ENCODE results near the gene GOLGA6L2.
"Not testable (repeated sequence)": the region's sequence is repeated elsewhere in the genome, so short reads cannot be mapped to it uniquely, and the experiment has no call there.

The GOLGA6L2 gene, protein sequence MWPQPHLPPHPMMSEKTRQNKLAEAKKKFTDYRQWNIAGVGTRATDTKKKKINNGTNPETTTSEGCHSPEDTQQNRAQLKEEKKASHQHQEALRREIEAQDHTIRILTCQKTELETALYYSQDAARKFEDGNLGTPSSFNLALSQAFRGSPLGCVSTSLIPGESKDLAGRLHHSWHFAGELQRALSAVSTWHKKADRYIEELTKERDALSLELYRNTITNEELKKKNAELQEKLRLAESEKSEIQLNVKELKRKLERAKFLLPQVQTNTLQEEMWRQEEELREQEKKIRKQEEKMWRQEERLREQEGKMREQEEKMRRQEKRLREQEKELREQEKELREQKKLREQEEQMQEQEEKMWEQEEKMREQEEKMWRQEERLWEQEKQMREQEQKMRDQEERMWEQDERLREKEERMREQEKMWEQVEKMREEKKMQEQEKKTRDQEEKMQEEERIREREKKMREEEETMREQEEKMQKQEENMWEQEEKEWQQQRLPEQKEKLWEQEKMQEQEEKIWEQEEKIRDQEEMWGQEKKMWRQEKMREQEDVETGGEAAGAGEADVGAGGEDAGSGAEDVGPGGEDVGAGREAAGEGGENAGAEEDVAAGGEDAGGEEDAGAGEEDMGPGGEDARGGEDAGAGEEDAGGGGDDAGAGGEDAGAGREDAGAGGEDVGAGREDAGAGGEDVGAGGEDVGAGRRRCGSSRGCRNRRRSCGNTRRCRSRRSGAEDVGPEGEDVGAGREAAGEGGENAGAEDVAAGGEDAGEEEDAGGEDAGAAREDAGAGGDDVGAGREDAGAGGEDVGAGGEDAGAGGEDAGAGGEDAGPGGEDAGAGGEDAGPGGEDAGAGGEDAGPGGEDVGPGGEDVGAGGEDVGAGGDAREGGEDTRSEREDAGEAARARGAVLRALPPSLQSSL

DNA sequence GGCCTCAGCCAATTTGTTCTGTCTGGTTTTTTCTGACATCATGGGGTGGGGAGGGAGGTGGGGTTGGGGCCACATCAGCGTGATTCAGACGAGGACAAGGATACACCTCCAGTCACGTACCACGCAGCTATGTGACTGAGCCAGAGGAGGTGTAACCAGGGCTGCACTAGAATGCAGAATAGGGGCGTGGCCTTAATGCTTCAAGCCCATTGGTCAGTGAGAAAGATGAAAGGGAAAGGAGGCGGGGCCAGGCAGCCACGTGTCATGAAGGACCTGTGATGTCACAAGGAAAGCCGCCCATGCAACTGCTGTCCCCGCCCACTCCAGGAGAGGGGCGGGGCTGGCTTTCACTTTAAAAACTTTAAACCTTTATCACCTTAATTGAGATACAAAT lies at the start of gene GOLGA6L2:
Gene GOLGA6L2 (minus strand): TSS at position 137 of the 394 bp plus-strand sequence. CDS start 62 bp downstream, at position 75.
- DNase-seq: no peak

DNA sequence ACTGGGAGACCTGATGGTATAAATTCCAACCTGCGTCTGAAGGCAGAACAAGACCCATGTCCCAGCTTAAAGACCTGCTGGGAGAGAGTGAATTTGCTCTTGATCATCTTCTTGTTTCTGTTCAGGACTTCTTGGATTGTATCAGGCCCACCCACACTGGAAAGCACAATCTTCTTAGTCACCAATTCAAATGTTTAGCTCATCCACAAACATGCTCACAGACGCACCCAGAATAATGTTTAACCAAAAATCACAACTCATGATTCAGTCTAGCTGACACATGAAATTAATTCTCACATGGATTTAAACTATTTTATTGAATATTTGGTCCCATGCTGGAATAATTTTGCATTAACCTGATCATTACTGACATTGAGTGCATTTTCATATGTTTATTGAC lies 37.8 kb upstream of the GOLGA6L2 start:
- DNase-seq: no peak

DNA sequence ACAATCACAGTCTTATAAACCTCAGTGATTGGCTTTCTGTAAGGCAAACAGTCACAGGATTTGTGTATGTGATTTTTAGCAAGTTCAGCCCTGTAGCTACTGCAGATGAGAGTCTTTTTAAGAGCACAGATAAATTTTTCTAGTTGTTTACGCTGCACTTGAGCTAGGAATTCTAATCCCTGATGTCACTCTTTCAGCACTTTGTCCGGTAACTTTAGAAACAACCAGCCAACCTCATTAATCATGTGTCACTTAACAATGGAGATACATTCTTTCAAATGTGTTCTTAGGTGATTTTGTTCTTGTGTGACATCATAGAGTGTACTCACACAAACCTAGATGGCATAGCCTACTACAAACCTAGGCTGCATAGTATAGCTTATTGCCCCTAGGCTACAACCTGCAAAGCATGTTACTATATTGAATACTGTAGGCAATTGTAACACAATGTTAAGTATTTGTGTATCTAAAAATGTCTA lies 36.8 kb upstream of the GOLGA6L2 start:
- no peak for DNase-seq

DNA sequence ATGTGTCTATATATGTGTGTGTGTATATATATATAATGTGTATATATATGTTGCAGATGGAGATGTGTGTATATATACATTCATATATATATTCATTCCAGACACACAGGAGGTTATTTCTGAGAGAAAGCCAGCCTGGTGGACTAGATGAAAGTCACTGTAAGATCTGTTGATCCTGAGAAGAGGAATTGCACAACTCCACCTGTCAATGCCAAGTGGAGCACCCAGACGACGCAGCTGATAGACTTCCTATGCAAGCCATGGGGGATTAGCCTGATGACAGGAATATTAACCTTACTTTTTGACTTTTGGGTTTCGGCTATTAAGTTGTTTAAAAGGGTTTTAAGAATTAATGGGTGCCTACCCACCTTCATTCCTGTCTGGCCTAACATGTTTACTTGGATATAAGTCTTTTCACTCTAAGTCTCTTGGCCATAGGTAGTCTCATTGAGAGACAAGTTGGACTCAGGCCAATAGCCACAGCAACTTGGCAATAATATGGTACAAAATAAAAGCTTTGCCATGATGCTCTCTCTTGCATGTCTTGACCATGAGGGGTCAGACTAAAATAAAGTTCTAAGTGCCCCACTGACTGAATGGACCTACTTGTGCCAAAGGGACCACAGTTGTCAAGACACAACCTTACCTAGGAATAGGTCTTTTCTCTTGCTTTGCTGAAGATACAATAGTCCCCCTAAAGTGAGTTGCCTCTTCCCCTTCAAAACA lies 35.9 kb upstream of the GOLGA6L2 start:
- no peak for DNase-seq

DNA sequence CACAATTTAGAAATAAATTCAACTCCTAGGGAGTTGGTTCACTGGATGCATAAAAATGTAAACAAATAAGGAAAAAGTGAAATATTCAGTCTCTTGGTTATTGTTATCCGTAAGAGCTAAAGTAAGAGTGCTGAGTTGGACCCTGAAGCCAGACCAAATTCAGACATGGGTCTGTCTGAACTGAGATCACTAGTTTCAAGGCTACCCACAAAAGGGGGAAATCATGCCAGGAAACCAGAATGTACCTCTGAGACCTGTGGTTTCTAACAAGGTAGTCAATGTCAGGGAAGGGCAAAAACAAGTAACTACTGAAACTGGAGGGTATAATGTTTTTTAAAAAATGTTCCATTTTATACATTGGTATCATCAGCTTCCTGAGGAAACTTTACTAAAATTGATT lies 35.2 kb upstream of the GOLGA6L2 start:
- DNase-seq: no peak

DNA sequence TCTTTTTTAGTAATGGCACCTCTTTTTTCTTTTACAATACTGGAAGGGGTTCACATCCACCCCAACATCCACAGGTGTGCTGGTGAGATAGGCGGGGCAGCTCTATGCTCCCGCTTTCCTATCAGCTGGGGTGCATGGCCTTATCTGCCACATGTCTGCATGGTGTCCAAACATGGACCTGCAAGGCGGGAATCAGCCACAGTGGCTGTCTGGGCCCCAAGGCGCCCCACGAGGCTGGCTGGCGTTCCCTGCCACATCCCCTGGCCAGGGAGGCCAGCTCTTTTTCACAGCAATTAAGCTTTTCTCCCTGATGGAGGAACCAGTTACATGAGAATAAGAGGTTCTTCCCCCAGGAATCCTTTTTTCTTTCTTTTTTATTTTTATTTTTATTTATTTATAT lies 30.9 kb upstream of the GOLGA6L2 start:
- DNase-seq: no peak

DNA sequence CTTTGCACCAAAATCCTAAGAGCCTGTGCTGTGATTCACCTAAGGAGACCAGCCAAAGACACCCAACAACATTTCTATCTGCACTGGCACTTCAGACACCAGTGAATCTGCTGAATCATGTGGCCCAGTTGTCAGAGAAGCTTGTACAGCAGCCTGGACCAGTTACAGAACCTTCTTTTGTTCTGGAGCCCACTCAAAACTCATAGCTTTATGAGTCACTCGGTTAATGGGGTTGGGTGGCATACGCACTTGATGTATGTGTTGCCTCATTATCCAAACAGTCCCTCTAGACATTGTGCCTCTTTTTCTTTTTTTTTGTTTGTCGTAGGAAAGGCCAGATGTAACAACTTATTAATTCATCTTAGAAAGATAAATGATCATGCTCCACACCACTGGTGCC lies 25.6 kb upstream of the GOLGA6L2 start:
- no peak for DNase-seq

DNA sequence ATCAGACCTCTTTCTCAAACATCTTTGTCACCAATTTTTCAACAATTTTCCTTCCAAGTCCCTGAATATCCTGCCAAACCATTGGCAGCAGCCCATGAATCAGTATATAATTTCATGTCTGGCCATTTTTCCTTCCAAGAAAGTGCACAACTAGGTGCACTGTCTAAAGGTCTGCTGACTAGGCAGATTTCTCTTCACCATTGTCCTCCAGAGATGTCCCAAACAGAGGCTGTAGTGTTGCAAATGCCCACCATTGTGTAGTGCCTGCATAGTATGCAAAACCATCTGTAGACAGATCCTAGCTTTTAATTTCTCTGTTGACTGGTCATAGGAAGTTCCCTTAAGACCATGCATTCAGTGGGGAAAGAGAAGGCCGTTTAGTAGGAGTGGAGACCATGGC lies 25.0 kb upstream of the GOLGA6L2 start:
- no peak for DNase-seq

DNA sequence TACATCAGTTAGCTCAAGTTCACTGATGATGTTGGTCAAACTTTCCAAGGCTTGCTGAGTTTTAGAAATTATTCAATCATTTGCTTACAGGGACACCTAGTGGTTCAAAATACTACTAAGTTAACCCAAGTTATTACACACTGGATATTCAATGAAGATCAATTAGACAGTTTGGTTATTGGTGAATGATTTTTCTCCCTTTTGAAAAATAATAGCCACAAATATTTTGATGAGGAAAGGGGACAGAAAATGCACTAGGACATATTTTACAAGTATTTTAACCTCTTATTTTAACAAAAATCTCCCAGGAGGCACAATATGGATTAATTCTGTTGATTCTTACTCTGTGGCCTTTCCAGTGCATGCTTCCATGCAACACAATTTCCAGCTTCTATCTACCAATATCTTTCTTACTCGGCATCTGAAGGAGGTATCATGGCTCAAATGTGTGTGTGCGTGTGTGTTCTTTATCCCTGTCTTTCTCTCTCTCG lies 20.1 kb upstream of the GOLGA6L2 start:
- DNase-seq: no peak

DNA sequence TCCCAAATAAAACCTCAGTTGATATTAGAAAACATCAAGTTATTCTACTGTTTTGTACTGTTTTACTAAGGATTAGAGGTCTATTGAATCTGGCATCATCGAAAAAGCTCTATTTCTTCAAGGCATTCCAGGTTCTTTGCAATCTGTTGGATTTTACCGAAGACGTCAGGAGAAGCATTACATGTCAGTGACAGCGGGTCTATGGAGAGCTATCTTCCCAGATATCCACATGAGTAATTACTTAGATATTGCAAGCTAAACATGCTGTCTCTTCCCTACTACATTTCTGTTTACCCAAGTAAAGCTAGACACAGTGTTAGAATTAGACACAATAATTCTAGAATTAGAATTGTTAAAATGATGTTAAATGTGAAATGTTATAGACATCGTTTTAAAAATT lies 10.8 kb upstream of the GOLGA6L2 start:
- DNase-seq: no peak

DNA sequence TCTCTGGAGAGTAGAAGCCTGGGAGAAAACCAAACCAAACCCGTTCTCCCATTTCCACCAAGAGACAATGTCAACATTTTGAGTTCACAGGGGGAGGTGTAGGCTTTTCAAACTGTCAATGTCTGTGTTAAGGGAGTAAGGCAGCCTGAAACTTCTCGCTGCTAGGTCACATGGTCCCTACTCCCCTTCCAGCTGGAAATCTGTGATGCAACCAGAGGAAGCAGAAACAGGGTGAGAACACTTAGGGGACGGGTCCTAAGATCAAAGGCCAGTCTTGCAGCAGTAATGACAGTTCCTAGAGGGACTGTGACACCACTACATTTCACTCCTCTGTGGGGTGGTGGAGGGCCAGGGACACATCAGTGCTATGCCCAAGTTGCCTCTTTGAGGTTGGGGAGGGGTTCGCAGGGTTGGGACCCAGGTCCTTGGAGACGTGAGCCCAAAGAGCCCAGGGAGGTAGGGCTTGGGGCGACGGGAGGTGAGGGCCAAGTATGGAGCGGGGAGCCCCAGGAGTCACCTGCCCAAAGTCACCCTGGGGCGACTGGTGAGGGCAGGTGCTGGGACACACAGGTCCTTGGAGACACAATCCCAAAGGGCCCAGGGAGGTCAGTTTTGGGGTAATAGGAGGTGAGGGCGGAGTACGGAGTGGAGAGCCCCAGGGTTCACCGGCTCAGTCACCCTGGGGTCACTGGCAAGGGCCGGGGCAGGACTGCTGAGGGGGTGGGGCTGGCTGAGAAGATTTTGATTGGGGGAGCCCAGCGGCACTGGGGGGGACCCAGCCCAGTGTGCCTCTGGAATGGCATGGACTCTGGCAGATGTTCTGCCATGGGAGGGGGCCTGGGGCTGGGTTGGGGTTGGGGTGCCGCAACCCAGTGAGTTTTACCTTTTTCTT lies 582 bp downstream of the GOLGA6L2 start:
- no peak for DNase-seq

DNA sequence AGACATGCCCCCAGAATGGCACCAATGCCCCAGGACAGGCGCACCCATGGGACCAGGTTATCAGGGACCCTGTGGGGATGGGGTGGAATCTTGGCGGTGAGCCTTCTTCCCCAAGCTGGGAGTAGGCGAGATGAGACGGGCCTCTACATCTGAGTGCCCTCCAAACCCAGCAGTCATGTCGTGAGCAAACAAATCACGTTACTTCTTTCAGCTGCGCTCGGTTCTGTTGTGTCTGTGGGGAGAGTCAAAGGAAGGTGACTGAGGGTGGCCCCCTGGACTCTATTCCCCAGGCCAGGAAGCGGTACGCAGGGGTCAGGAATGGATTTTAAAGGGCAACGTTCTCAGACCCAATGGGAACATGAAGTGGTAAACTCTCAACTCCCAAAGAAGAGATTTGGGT lies 2.8 kb downstream of the GOLGA6L2 start:
- no peak for DNase-seq

DNA sequence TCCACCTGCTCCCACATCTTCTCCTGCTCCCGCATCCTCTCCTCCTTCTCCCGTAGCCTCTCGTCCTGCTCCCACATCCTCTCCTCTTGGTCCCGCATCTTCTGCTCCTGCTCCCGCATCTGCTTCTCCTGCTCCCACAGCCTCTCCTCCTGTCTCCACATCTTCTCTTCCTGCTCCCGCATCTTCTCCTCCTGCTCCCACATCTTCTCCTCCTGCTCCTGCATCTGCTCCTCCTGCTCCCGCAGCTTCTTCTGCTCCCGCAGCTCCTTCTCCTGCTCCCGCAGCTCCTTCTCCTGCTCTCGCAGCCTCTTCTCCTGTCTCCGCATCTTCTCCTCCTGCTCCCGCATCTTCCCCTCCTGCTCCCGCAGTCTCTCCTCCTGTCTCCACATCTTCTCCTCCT lies 5.8 kb downstream of the GOLGA6L2 start:
- DNase-seq: no peak

DNA sequence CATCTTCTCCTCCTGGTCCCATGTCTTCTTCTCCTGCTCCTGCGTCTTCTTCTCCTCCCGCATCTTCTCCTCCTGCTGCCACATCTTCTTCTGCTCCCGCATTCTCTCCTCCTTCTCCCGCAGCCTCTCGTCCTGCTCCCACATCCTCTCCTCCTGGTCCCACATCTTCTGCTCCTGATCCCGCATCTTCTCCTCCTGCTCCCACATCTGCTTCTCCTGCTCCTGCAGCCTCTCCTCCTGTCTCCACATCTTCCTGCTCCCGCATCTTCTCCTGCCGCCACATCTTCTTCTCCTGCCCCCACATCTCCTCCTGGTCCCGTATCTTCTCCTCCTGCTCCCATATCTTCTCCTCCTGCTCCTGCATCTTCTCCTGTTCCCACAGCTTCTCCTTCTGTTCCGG lies 6.4 kb downstream of the GOLGA6L2 start:
- no peak for DNase-seq

DNA sequence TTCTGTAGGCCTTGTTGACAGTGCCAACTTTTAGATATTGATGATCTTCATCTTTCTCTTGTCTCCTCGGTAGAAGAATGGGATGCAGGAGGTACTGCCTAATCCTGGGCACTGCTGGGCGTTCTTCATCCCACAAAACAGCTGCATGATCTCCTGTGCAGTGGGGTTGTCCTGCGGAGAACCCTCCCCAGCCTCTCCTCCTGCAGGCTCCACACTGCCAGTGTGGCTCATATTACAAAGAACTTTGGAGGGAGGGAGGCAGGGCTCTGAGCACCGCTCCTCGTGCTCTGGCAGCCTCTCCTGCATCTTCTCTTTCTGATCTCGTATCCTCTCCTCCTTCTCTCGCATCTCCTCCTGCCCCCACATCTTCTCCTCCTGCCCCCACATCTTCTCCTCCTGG lies 7.5 kb downstream of the GOLGA6L2 start:
- no peak for DNase-seq

DNA sequence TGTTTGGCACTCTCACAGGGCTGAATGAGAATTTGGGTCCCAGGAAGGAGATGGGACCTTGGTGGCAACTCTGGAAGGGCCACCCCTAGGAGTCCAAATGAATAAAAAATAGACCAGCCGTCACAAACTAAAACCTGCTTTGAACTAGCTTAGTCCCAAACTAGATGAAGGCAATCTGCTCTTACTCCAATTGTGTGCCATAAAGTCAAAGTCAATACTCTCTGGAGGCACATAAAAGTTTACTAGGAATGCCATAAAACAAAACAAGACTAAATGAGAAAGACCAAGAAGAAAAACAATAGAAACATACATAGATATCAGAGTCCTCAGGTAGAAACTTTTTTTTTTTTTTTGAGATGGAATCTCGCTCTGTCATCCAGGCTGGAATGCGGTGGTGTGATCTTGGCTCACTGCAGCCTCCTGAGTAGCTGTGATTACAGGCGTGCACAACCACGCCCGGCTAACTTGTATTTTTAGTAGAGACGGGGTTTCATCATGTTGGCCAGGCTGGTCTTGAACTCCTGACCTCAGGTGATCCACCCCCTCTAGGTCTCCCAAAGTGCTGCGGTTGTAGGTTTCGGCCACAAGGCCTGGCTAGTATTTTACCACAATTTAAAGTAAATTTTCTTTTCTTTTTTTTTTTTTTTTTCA lies 8.1 kb downstream of the GOLGA6L2 start:
- DNase-seq: no peak

DNA sequence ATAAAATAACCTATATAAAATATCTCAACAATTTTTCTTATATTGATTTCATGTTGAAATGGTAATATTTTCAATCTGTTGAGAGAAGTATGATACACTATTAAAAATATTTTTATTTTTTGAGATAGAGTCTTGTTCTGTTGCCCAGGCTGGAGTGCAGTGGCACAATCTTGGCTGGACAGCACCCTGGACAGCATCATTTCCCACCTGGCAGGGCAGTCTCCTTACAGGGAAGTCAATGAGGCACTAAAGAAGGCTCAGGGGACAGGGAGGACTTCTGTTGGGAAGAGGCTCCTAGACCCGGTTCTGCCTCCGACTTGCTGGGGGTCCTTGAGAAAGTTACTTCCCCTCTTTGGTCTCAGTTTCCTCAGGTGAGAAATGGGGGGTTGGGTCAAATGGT lies 9.4 kb downstream of the GOLGA6L2 start:
- no peak for DNase-seq

DNA sequence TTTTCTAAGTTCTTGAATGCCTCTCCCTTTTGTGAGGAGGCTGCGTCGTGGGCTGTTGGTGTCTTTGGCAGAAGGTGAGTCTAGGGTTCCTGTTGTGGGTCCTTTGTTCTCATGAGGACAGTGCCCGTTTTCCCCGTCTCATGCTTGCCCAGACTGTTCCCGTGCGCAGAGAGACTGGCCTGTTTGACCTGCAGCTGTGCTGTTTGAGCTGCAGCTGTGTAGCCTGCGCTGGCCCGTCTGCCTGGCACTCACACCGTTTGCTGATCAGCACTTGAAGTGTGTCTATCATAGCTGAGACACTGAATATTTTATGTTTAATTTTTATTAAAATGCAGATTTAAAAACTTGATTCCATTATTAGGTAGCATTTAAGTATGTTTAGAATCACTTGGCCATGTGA lies 9.9 kb downstream of the GOLGA6L2 start:
- no peak for DNase-seq

DNA sequence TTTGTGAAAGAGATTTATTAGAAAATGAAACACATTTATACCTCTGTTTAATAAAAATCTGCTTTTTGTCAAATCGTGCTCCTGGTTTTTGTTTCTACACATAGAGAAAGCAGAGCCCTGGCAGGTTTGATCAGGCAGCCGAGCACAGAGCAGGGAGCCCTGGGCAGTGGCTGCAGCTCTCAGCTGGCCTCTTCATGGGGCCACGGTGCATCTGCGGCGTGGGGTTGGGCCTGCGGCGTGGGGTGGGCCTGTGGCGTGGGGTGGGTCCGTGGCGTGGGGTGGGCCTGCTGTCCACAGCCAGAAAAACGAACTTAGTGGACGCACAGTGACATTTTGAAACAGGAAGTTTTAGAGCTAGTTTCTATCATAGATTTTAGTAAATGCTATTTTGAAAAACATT lies 10.6 kb downstream of the GOLGA6L2 start:
- no peak for DNase-seq

DNA sequence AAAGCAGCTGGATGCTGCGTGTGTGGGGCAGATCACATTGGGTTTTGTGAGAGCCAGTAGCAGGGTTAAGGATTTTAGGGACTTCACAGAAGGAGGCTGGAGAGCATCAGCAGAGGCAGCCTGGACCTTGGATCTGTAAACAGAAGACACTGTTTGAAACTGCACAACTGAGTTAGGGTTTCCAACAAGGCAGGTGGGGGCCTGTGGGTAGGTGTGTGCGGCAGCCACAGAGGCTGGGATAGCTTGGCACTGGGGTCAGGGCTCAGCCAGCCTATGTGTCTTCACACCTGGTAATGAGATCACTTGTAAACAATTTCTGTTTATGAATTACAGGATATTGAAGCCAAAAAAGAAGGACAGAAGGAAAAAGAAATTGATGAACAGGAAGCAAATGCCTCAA lies 12.3 kb downstream of the GOLGA6L2 start:
- not testable (repeated sequence) for DNase-seq

DNA sequence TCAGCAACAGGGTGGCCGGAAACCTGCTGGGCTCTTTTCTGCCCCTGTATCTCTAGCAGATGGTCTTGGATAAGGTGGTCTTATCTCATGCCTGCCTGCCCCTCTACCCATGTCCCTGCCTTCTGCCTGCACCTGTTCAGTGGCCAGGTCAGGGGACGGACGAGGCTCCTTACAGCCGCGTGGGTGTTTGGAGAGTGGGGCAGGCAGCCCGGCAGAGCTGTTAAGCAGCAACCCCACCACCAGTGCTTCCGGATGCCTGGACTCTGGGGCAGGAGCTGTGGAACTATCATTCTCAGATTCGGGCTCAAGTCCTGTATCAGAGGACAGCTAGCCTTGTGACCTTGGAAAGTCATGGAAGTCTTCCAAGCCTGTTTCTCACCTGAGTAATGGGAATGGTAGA lies 21.7 kb downstream of the GOLGA6L2 start:
- DNase-seq: not testable (repeated sequence)
